ENCODE results near the gene TYW1. TPM values are rescaled to one million over a fixed set of nuclear protein-coding genes. Genes with fewer than 3 reads are reported as not detected.

Gene TYW1
- total and polyA plus RNA-seq, 2 of the 8 experiments (the other 6 are each of a cell fraction or from before 2014, with no cell fraction given), result 8.8 to 16.2 TPM

GRCh38 chr7:67105377-67105776 is 108.7 kb downstream of the TYW1 start:
- Histone ChIP-seq H3K9me3 (ENCODE audit: insufficient read depth in 2 of 2, low read depth in 1 of 2, low read length in 1 of 2) (no peaks in the 10 kb centered on the region), H2BK5ac (ENCODE audit: low read depth, low read length) (no peak overlapping the region), H3K27me3 (replicated peaks in 1 of 4; ENCODE audit: control insufficient read depth in 3 of 4, extremely low read depth in 1 of 4, insufficient read depth in 3 of 4, low read length in 3 of 4) (no peaks in the 10 kb centered on the region), H3K23me2 (ENCODE audit: low read depth, low read length) (no peaks in the 10 kb centered on the region), H3K18ac (ENCODE audit: extremely low read depth, low read length) (no peak overlapping the region), H3K56ac (replicated peaks; ENCODE audit: insufficient read length, low read depth, low read length) (no peak overlapping the region), H2BK15ac (ENCODE audit: low read length) (no peak overlapping the region), H3K4me3 (ENCODE audit: extremely low read depth in 1 of 4, insufficient read depth in 2 of 4, low read depth in 3 of 4, low read length in 4 of 4) (no peak overlapping the region), H3K79me2 (ENCODE audit: control insufficient read depth in 1 of 2, insufficient read depth in 2 of 2, low read length in 2 of 2) (no peaks in the 10 kb centered on the region), H2AFZ (ENCODE audit: low read length) (no peak overlapping the region), H2BK20ac (ENCODE audit: low read length) (no peak overlapping the region), H2BK120ac (replicated peaks; ENCODE audit: low read depth, low read length) (no peak overlapping the region), H3K4ac (replicated peaks; ENCODE audit: insufficient read length, low read depth, low read length) (no peak overlapping the region), H2AK5ac (ENCODE audit: low read depth, low read length) (no peak overlapping the region), H4K91ac (replicated peaks; ENCODE audit: insufficient read length, low read length) (no peak overlapping the region), H3K14ac (ENCODE audit: insufficient read length) (no peak overlapping the region), H2BK12ac (ENCODE audit: low read depth, low read length) (no peak overlapping the region), H4K20me1 (replicated peaks in 1 of 2; ENCODE audit: control insufficient read depth in 1 of 2, insufficient read depth in 2 of 2, low read length in 2 of 2) (no peaks in the 10 kb centered on the region), H3K23ac (ENCODE audit: insufficient read length) (no peak overlapping the region), H3K27ac (ENCODE audit: low read depth, low read length) (no peak overlapping the region), H3K4me1 (replicated peaks in 1 of 4; ENCODE audit: control insufficient read depth in 3 of 4, insufficient read depth in 4 of 4, low read length in 3 of 4) (peaks cover 0 to 5% (median 2%) of the 10 kb centered on the region in 4 experiments; a peak in 2 of 7 replicates), H3K79me1 (ENCODE audit: low read depth, low read length) (no peaks in the 10 kb centered on the region), H4K8ac (ENCODE audit: extremely low read depth, insufficient read depth, low read length) (no peak overlapping the region), H3K4me2 (ENCODE audit: insufficient read depth in 1 of 2, low read depth in 2 of 2, low read length in 2 of 2) (no peak overlapping the region), H4K5ac (ENCODE audit: insufficient read length, low read depth, low read length) (no peak overlapping the region), H3K9ac (replicated peaks in 1 of 4; ENCODE audit: extremely low read depth in 1 of 4, low read depth in 3 of 4, low read length in 3 of 4) (no peak overlapping the region), H3K36me3 (ENCODE audit: control insufficient read depth in 2 of 4, insufficient read depth in 4 of 4, low read length in 3 of 4) (no peaks in the 10 kb centered on the region)
- POLR2A ChIA-PET (ENCODE audit: partially characterized antibody), result no interaction called here
- 92% methylated on average over 4 of the region's 4 CpGs; no CpG with 5 or more reads in 1 of the 2 experiments for WGBS, 2 experiments (ENCODE audit: extremely low coverage in 1 of 2, insufficient coverage in 1 of 2, insufficient read length in 1 of 2, insufficient replicate concordance in 2 of 2, low coverage in 1 of 2, low lambda C conversion rate in 2 of 2, missing lambda C conversion rate in 1 of 2)
- FAIRE-seq (no peak), DNase-seq (ENCODE audit: low read depth in 1 of 2, low spot score in 2 of 2) (no peak)
- CTCF ChIA-PET (ENCODE audit: partially characterized antibody), result no interaction called here
- TF ChIP-seq RXRA (IDR thresholded peaks at IDR 0.05; ENCODE audit: insufficient read depth, low read depth, low read length) (no peak), CTCF (IDR thresholded peaks at IDR 0.05; ENCODE audit: control extremely low read depth in 1 of 3, insufficient read depth in 1 of 3, low read depth in 1 of 3, low read length in 3 of 3) (no peak), JUN (IDR thresholded peaks at IDR 0.05; ENCODE audit: low read depth, low read length) (no peak), SRF (IDR thresholded peaks at IDR 0.05; ENCODE audit: low read depth, low read length) (no peak), TAF7 (optimal IDR thresholded peaks at IDR 0.05; ENCODE audit: borderline replicate concordance, low read depth, low read length) (no peak)

Data from H1 (cell line).